HG03378 (cell line): ENCODE results near the gene SLC34A3.
"Not testable (repeated sequence)": the region's sequence is repeated elsewhere in the genome, so short reads cannot be mapped to it uniquely, and the experiment has no call there.

Experiments
- ATAC-seq: cut with Tn5 transposase; IDR thresholded peaks from one replicate; pipeline ENCODE4 v1.9.1; 2021; ENCODE audit warnings: mild to moderate bottlenecking, moderate library complexity; ENCODE audit not compliant: unreplicated experiment

Gene SLC34A3

GRCh38 chr9:137255448-137256114 lies 24.9 kb downstream of the SLC34A3 start:
- ATAC-seq, result peak; percentile 10

GRCh38 chr9:137256362-137256761 lies 25.7 kb downstream of the SLC34A3 start:
- no peak for ATAC-seq

- no peak for ATAC-seq
Observed at GRCh38 chr9:137256856-137257255, 26.2 kb downstream of the SLC34A3 start.

- ATAC-seq, result not testable (repeated sequence)
Observed at GRCh38 chr9:137262173-137262908, 31.6 kb downstream of the SLC34A3 start.

GRCh38 chr9:137262909-137263285 lies 32.2 kb downstream of the SLC34A3 start:
- ATAC-seq, result no peak

GRCh38 chr9:137263506-137263905 lies 32.8 kb downstream of the SLC34A3 start:
- ATAC-seq, result no peak

GRCh38 chr9:137264067-137264466 lies 33.4 kb downstream of the SLC34A3 start:
- ATAC-seq, result no peak

GRCh38 chr9:137265496-137266161 lies 34.9 kb downstream of the SLC34A3 start:
- ATAC-seq, result no peak

GRCh38 chr9:137266162-137266527 lies 35.4 kb downstream of the SLC34A3 start:
- no peak for ATAC-seq

- no peak for ATAC-seq
Observed at GRCh38 chr9:137266585-137267453, 36.1 kb downstream of the SLC34A3 start.

GRCh38 chr9:137267933-137268355 lies 37.2 kb downstream of the SLC34A3 start:
- no peak for ATAC-seq

GRCh38 chr9:137268538-137269201 lies 38.0 kb downstream of the SLC34A3 start:
- no peak for ATAC-seq

- ATAC-seq, result no peak
Observed at GRCh38 chr9:137269231-137269772, 38.6 kb downstream of the SLC34A3 start.

- ATAC-seq, result no peak
Observed at GRCh38 chr9:137270929-137271695, 40.4 kb downstream of the SLC34A3 start.

- ATAC-seq, result no peak
Observed at GRCh38 chr9:137271696-137272076, 41.0 kb downstream of the SLC34A3 start.

- no peak for ATAC-seq
Observed at GRCh38 chr9:137272241-137273094, 41.8 kb downstream of the SLC34A3 start.

- ATAC-seq, result no peak
Observed at GRCh38 chr9:137273095-137273490, 42.4 kb downstream of the SLC34A3 start.

- no peak for ATAC-seq
Observed at GRCh38 chr9:137273611-137274320, 43.1 kb downstream of the SLC34A3 start.
